SK-N-SH treated with all-trans-retinoic acid at 6 μM for 48 hours (cell line): ENCODE measurements around the gene ACTC1.

ENCODE experiments used
- ATAC-seq: fragments of 200-7000 bp; cut with Tn5 transposase; 3 replicates; pipeline ENCODE4 v1.9.1; 2020; ENCODE audit warnings: mild to moderate bottlenecking, moderate library complexity
- ARNTL ChIP-seq: fragments of 450-650 bp; formaldehyde crosslinking; IDR thresholded peaks from 2 replicates; pipeline ENCODE4 v1.5.0; 2020; ENCODE audit warnings: low read depth, mild to moderate bottlenecking, moderate library complexity, borderline replicate concordance
- BACH2 ChIP-seq: fragments of 250-450 bp; sonication (Bioruptor Pico); IDR thresholded peaks from 2 replicates; pipeline ENCODE4 v1.9.0; 2021; ENCODE audit warnings: mild to moderate bottlenecking, borderline replicate concordance
- CSDC2 ChIP-seq: fragments of 250-450 bp; sonication (Bioruptor Pico); IDR thresholded peaks from 2 replicates; pipeline ENCODE4 v1.5.0; 2020; ENCODE audit warnings: mild to moderate bottlenecking, moderate library complexity
- ESRRG ChIP-seq: fragments of 250-450 bp; sonication (Bioruptor Pico); IDR thresholded peaks from 2 replicates; pipeline ENCODE4 v1.6.1; 2021; ENCODE audit warnings: mild to moderate bottlenecking
- GLIS3 ChIP-seq: fragments of 250-450 bp; sonication (Bioruptor Pico); IDR thresholded peaks from 2 replicates; pipeline ENCODE4 v1.5.0; 2020; ENCODE audit warnings: mild to moderate bottlenecking, moderate library complexity
- ISL1 ChIP-seq: fragments of 250-450 bp; sonication (Bioruptor Pico); IDR thresholded peaks from 2 replicates; pipeline ENCODE4 v2.1.2; 2022; ENCODE audit warnings: mild to moderate bottlenecking, moderate library complexity
- OSR1 ChIP-seq: fragments of 250-450 bp; sonication (Bioruptor Pico); IDR thresholded peaks from 2 replicates; pipeline ENCODE4 v1.8.0; 2022; ENCODE audit warnings: moderate library complexity, mild to moderate bottlenecking, inconsistent platforms
- PPARA ChIP-seq: fragments of 250-450 bp; sonication (Bioruptor Pico); IDR thresholded peaks from 2 replicates; pipeline ENCODE4 v1.5.0; 2020; ENCODE audit warnings: mild to moderate bottlenecking, borderline replicate concordance
- RARB ChIP-seq: fragments of 250-450 bp; sonication (Bioruptor Pico); IDR thresholded peaks from 2 replicates; pipeline ENCODE4 v1.8.0; 2021; ENCODE audit warnings: mild to moderate bottlenecking, moderate library complexity
- SNAI2 ChIP-seq: fragments of 250-450 bp; sonication (Bioruptor Pico); IDR thresholded peaks from 2 replicates; pipeline ENCODE4 v1.5.0; 2020; ENCODE audit warnings: mild to moderate bottlenecking, moderate library complexity
- TCF4 ChIP-seq: fragments of 250-450 bp; sonication (Bioruptor Pico); IDR thresholded peaks from 2 replicates; pipeline ENCODE4 v1.8.0; 2021; ENCODE audit warnings: mild to moderate bottlenecking, moderate library complexity, borderline replicate concordance
- TOX ChIP-seq: fragments of 250-450 bp; sonication (Bioruptor Pico); IDR thresholded peaks from 2 replicates; pipeline ENCODE4 v1.8.0; 2021; ENCODE audit warnings: mild to moderate bottlenecking, moderate library complexity, borderline replicate concordance
- ZC3H10 ChIP-seq: fragments of 250-450 bp; sonication (Bioruptor Pico); IDR thresholded peaks from 2 replicates; pipeline ENCODE4 v1.5.1; 2021; ENCODE audit warnings: mild to moderate bottlenecking, moderate library complexity
- ZNF70 ChIP-seq: fragments of 450-650 bp; formaldehyde crosslinking; IDR thresholded peaks from 2 replicates; pipeline ENCODE4 v1.5.0; 2020; ENCODE audit warnings: mild to moderate bottlenecking, moderate library complexity
- ZNF8 ChIP-seq: fragments of 450-650 bp; formaldehyde crosslinking; IDR thresholded peaks from 2 replicates; pipeline ENCODE4 v1.5.0; 2020; ENCODE audit warnings: mild to moderate bottlenecking, moderate library complexity
- TF ChIP-seq, protein P1 (sequence below): fragments of 250-450 bp; sonication (Bioruptor Pico); IDR thresholded peaks from 2 replicates; pipeline ENCODE4 v1.5.1; 2021; ENCODE audit warnings: mild to moderate bottlenecking, moderate library complexity
- TF ChIP-seq, protein P2 (sequence below): fragments of 250-450 bp; sonication (Bioruptor Pico); IDR thresholded peaks from 2 replicates; pipeline ENCODE4 v1.8.0; 2020; ENCODE audit warnings: mild to moderate bottlenecking, moderate library complexity, borderline replicate concordance
- TF ChIP-seq, protein P3 (sequence below): fragments of 250-450 bp; sonication (Bioruptor Pico); IDR thresholded peaks from 2 replicates; pipeline ENCODE4 v1.8.0; 2021; ENCODE audit warnings: low read depth, mild to moderate bottlenecking, moderate library complexity, borderline replicate concordance
- TF ChIP-seq, protein P4 (sequence below): fragments of 250-450 bp; sonication (Bioruptor Pico); IDR thresholded peaks from 2 replicates; pipeline ENCODE4 v1.5.0; 2020; ENCODE audit warnings: mild to moderate bottlenecking, moderate library complexity
- TF ChIP-seq, protein P5 (sequence below): fragments of 250-450 bp; sonication (Bioruptor Pico); IDR thresholded peaks from 2 replicates; pipeline ENCODE4 v1.5.1; 2020; ENCODE audit warnings: low read depth, mild to moderate bottlenecking, moderate library complexity

Gene ACTC1

DNA sequence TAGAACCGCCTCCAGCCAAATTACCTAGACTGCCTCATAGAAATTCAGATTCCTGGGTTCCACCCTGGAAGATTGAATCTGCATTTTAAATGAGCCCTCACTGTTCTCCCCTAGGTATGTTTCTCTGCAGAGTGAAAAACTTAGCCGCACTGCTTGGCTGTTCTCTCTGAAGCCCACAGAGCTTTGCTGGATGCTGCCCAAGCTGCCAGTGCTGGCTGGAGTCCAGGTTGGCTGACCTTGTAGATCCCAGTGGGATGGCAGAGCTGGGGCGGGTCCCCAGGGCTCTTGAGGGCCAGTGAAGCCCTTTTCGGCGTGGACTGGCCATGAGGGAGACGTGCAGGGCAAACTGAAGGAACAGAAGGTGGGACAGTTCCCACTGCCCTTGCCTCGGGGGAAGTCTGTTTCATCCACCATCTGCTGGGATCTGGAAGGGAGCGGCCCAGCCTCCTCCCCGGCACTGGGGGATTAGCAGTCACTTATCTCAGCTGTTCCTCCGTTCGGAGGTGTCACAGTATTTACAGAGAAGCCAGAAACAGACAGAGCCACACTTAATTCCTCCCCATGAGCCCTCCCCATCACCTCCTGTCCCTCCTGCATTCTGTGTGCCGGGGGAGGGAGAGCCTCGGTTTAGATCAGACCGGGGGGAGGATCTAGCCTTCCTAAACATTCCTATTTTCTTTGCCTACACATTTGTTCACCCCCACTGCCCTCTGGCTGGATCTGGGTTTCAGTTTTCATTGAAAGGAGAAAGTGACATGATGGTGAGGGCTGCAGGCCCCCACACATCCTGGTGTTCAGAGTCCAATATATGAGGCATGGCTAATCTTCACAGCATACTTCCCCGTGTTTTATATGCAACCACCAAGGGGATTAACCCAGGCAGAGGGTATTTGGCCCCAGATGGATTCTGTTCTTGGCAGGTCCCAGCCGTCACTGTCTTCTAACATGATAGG is 4.1 kb upstream of the ACTC1 start:
- peak; percentile 54; the same call in 1 of the 2 replicates for TF ChIP-seq TCF4 (CRISPR knock-in tag)
- TF ChIP-seq, protein P1, sequence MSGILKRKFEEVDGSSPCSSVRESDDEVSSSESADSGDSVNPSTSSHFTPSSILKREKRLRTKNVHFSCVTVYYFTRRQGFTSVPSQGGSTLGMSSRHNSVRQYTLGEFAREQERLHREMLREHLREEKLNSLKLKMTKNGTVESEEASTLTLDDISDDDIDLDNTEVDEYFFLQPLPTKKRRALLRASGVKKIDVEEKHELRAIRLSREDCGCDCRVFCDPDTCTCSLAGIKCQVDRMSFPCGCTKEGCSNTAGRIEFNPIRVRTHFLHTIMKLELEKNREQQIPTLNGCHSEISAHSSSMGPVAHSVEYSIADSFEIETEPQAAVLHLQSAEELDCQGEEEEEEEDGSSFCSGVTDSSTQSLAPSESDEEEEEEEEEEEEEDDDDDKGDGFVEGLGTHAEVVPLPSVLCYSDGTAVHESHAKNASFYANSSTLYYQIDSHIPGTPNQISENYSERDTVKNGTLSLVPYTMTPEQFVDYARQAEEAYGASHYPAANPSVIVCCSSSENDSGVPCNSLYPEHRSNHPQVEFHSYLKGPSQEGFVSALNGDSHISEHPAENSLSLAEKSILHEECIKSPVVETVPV, result no peak
- ATAC-seq, result peak; percentile 86

DNA sequence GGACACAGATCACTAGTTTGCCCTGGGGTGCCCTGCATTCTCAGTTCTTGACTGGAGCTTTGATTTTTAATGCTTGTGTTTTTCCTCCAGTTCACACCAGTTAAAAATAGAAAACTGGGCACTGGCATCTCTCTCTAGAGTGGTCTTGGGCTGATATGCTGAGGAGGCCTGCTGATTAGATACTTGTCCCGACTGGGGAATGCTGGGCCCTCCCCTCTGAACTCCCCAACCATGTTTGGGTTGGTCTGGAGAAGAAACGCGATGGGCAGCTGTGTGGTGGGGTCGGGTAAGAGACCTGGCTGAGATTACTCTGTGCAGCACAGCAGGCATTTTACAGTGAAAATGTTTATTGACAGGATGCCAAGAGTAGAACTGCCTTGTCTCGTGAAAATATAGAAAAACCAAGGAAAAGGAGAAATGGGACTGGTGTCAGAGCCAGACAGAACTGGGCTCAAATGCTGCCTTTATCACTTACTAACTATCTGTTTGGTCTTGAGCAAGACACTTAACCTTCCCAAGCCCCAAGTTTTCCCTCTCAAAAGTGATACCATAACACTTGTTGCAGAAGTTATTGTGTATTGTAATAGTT is 1.6 kb upstream of the ACTC1 start:
- TF ChIP-seq, protein P2, sequence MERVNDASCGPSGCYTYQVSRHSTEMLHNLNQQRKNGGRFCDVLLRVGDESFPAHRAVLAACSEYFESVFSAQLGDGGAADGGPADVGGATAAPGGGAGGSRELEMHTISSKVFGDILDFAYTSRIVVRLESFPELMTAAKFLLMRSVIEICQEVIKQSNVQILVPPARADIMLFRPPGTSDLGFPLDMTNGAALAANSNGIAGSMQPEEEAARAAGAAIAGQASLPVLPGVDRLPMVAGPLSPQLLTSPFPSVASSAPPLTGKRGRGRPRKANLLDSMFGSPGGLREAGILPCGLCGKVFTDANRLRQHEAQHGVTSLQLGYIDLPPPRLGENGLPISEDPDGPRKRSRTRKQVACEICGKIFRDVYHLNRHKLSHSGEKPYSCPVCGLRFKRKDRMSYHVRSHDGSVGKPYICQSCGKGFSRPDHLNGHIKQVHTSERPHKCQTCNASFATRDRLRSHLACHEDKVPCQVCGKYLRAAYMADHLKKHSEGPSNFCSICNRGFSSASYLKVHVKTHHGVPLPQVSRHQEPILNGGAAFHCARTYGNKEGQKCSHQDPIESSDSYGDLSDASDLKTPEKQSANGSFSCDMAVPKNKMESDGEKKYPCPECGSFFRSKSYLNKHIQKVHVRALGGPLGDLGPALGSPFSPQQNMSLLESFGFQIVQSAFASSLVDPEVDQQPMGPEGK (CRISPR knock-in tag), result no peak
- TF ChIP-seq RARB (CRISPR knock-in tag) (no peak), ZNF8 (no peak), ESRRG (no peak), TCF4 (CRISPR knock-in tag) (no peak), BACH2 (no peak), GLIS3 (CRISPR knock-in tag) (no peak), SNAI2 (CRISPR knock-in tag) (no peak), PPARA (CRISPR knock-in tag) (no peak), OSR1 (CRISPR knock-in tag) (no peak), ARNTL (CRISPR knock-in tag) (no peak), ZC3H10 (no peak), ISL1 (CRISPR knock-in tag) (no peak), TOX (CRISPR knock-in tag) (no peak), CSDC2 (no peak), ZNF70 (CRISPR knock-in tag) (no peak)
- TF ChIP-seq, protein P1, result no peak
- TF ChIP-seq, protein P3, sequence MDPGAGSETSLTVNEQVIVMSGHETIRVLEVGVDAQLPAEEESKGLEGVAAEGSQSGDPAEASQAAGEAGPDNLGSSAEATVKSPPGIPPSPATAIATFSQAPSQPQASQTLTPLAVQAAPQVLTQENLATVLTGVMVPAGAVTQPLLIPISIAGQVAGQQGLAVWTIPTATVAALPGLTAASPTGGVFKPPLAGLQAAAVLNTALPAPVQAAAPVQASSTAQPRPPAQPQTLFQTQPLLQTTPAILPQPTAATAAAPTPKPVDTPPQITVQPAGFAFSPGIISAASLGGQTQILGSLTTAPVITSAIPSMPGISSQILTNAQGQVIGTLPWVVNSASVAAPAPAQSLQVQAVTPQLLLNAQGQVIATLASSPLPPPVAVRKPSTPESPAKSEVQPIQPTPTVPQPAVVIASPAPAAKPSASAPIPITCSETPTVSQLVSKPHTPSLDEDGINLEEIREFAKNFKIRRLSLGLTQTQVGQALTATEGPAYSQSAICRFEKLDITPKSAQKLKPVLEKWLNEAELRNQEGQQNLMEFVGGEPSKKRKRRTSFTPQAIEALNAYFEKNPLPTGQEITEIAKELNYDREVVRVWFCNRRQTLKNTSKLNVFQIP, result no peak
- TF ChIP-seq, protein P4, sequence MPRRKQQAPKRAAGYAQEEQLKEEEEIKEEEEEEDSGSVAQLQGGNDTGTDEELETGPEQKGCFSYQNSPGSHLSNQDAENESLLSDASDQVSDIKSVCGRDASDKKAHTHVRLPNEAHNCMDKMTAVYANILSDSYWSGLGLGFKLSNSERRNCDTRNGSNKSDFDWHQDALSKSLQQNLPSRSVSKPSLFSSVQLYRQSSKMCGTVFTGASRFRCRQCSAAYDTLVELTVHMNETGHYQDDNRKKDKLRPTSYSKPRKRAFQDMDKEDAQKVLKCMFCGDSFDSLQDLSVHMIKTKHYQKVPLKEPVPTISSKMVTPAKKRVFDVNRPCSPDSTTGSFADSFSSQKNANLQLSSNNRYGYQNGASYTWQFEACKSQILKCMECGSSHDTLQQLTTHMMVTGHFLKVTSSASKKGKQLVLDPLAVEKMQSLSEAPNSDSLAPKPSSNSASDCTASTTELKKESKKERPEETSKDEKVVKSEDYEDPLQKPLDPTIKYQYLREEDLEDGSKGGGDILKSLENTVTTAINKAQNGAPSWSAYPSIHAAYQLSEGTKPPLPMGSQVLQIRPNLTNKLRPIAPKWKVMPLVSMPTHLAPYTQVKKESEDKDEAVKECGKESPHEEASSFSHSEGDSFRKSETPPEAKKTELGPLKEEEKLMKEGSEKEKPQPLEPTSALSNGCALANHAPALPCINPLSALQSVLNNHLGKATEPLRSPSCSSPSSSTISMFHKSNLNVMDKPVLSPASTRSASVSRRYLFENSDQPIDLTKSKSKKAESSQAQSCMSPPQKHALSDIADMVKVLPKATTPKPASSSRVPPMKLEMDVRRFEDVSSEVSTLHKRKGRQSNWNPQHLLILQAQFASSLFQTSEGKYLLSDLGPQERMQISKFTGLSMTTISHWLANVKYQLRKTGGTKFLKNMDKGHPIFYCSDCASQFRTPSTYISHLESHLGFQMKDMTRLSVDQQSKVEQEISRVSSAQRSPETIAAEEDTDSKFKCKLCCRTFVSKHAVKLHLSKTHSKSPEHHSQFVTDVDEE (CRISPR knock-in tag), result no peak
- TF ChIP-seq, protein P5, sequence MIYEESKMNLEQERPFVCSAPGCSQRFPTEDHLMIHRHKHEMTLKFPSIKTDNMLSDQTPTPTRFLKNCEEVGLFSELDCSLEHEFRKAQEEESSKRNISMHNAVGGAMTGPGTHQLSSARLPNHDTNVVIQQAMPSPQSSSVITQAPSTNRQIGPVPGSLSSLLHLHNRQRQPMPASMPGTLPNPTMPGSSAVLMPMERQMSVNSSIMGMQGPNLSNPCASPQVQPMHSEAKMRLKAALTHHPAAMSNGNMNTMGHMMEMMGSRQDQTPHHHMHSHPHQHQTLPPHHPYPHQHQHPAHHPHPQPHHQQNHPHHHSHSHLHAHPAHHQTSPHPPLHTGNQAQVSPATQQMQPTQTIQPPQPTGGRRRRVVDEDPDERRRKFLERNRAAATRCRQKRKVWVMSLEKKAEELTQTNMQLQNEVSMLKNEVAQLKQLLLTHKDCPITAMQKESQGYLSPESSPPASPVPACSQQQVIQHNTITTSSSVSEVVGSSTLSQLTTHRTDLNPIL, result no peak
- TF ChIP-seq, all 23 proteins: peak for 0
- no peak for ATAC-seq
